GM12878 (cell line): Measurements from ENCODE around the gene BORCS8. TPM values are rescaled to one million over a fixed set of nuclear protein-coding genes. Genes with fewer than 3 reads are reported as not detected.

ENCODE experiments used
- CHD1 ChIP-seq: IDR thresholded peaks from 2 replicates; pipeline ENCODE4 v1.6.1; 2012; ENCODE audit warnings: low read depth, low read length, improper control_type of control experiment
- ESRRA ChIP-seq: IDR thresholded peaks from 2 replicates; pipeline ENCODE4 v1.6.1; 2012; ENCODE audit warnings: mild to moderate bottlenecking, low read length, improper control_type of control experiment
- EZH2 ChIP-seq: IDR thresholded peaks from 2 replicates; pipeline ENCODE4 v1.6.1; 2012; ENCODE audit warnings: low read depth, mild to moderate bottlenecking, control low read depth, inconsistent platforms, low read length, borderline replicate concordance; ENCODE audit not compliant: control insufficient read depth
- FOXK2 ChIP-seq: fragments of 450-650 bp; IDR thresholded peaks from 2 replicates; pipeline ENCODE4 v1.6.1; 2017; ENCODE audit warnings: mild to moderate bottlenecking, moderate library complexity
- IKZF1 ChIP-seq: fragments of 450-650 bp; conservative IDR thresholded peaks from 2 replicates; pipeline ENCODE4 v1.6.1; 2017; ENCODE audit warnings: antibody characterized with exemption, mild to moderate bottlenecking
- IKZF2 ChIP-seq, 2 experiments: fragments of 450-650 bp; IDR thresholded peaks; 2 replicates each; pipeline ENCODE4 v1.6.1; 2017; ENCODE audit warnings: mild to moderate bottlenecking in 2 of 2, moderate library complexity in 2 of 2
- IRF4 ChIP-seq: IDR thresholded peaks from 2 replicates; pipeline ENCODE4 v1.6.1; 2011; ENCODE audit warnings: low read depth, low read length
- POU2F2 ChIP-seq: IDR thresholded peaks from 3 replicates; pipeline ENCODE4 v1.6.1; 2011; ENCODE audit warnings: low read depth, mild to moderate bottlenecking, low read length, borderline replicate concordance
- RAD21 ChIP-seq: IDR thresholded peaks from 2 replicates; pipeline ENCODE4 v1.6.1; 2011; ENCODE audit warnings: mild to moderate bottlenecking, low read depth, low read length, moderate library complexity; ENCODE audit not compliant: insufficient read depth
- SUZ12 ChIP-seq: fragments of 200-600 bp; sonication (generic); IDR thresholded peaks from one replicate; pipeline ENCODE4 v1.6.1; 2018; ENCODE audit warnings: antibody characterized with exemption, mild to moderate bottlenecking; ENCODE audit not compliant: unreplicated experiment
- TAF1 ChIP-seq: IDR thresholded peaks from 2 replicates; pipeline ENCODE4 v1.6.1; 2011; ENCODE audit warnings: mild to moderate bottlenecking, low read depth, low read length, borderline replicate concordance
- YY1 ChIP-seq: IDR thresholded peaks from 2 replicates; pipeline ENCODE4 v1.6.1; 2011; ENCODE audit warnings: low read depth, mild to moderate bottlenecking, low read length
- polyA plus RNA-seq, 11 experiments: library from polyadenylated mRNA; depleted of rRNA in 4 of 11; unstranded in 6 of 11; stranded (reverse) in 5 of 11; fragments of >200 nt; fragmentation: Nextera tagmentation in 4 of 11; fragmentation: Illumina TruSeq in 1 of 11; extraction: Ambion mirVana in 4 of 11; extraction: Trizol in 1 of 11; gene quantifications; 1 replicate in 1 of 11; 2 replicates in 10 of 11; pipeline versions ENCODE4 v1.2.1 to v1.2.3, GENCODE V29; 2011 to 2016; ENCODE audit warnings: inconsistent platforms in 2 of 11, missing spikeins in 2 of 11, low read depth in 1 of 11
- total RNA-seq, 4 experiments: library from RNA; depleted of rRNA in 3 of 4; stranded (reverse); fragments of >200 nt in 3 of 4; fragmentation: Illumina TruSeq in 1 of 4; extraction: Trizol in 1 of 4; gene quantifications; 2 replicates each; pipeline versions ENCODE4 v1.2.1 to v1.2.3, GENCODE V29; 2013 to 2021
- TF ChIP-seq, protein P1 (sequence below): fragments of 450-650 bp; IDR thresholded peaks from 2 replicates; pipeline ENCODE4 v1.6.1; 2017; ENCODE audit warnings: antibody characterized with exemption, mild to moderate bottlenecking, moderate library complexity
- TF ChIP-seq, protein P2 (sequence below): fragments of 450-650 bp; IDR thresholded peaks from 2 replicates; pipeline ENCODE4 v1.6.1; 2017; ENCODE audit warnings: mild to moderate bottlenecking, moderate library complexity

BORCS8 gene
- total and polyA plus RNA-seq, 10 of the 15 experiments (the other 5 are each of a cell fraction or from before 2014, with no cell fraction given): 3.7 to 40.3 (median 23.4) TPM

DNA sequence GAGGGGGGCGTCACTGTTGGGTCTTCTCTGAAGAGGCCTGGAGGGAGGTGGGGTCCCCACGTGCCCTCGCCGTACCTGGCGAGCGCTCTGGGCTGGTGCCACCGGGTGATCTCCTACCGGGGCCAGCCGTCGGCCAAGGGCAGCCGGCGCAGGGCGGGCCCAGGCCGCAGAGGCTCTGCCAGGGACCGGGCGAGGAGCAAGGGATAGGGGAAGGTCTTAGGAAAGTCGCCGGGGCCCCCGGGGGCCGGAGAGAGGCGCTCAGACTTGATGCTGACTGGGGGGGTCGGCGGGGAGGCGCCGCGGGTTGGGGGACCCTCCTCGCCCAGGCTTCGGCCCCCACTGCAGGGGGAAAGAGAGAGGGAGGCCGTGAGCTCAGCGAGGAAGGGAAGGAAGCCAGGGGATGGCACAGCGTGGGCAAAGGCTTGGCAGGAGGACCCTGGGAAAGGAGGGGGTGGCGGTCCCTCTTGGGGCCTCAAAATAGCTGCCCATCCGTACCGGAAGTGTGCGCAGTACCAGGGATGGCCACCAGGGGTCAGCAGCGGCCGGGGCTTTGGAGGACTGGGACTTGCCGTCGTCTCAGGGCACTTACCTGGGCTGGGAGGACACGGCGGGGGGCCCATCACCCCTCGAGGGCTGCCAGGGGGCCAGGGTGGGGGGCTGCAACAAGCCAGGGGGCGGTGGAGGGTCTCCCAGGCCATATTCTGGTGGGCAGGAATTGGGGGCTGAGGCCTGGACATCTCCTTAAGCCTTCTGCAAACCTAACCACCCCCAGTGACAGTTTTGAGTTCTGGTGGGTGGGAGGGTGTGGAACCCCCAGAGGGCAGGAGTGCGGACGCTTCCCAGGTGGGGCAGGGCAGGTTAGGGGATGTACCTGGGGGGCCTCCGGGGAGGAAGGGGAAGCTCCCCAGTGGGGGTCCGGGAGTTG, 46.0 kb downstream of the BORCS8 start (continued):
- TF ChIP-seq, protein P1, sequence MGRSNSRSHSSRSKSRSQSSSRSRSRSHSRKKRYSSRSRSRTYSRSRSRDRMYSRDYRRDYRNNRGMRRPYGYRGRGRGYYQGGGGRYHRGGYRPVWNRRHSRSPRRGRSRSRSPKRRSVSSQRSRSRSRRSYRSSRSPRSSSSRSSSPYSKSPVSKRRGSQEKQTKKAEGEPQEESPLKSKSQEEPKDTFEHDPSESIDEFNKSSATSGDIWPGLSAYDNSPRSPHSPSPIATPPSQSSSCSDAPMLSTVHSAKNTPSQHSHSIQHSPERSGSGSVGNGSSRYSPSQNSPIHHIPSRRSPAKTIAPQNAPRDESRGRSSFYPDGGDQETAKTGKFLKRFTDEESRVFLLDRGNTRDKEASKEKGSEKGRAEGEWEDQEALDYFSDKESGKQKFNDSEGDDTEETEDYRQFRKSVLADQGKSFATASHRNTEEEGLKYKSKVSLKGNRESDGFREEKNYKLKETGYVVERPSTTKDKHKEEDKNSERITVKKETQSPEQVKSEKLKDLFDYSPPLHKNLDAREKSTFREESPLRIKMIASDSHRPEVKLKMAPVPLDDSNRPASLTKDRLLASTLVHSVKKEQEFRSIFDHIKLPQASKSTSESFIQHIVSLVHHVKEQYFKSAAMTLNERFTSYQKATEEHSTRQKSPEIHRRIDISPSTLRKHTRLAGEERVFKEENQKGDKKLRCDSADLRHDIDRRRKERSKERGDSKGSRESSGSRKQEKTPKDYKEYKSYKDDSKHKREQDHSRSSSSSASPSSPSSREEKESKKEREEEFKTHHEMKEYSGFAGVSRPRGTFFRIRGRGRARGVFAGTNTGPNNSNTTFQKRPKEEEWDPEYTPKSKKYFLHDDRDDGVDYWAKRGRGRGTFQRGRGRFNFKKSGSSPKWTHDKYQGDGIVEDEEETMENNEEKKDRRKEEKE: no peak
- TF ChIP-seq IKZF2 (IDR thresholded peaks at IDR 0.05) (no peak), CHD1 (no peak), EZH2 (no peak), IKZF1 (peak; percentile 28; the same call in 1 of the 2 replicates), TAF1 (no peak), YY1 (peak; percentile 78), IRF4 (0 out of 2 replicates have a peak, but pooled peaks have one; percentile 15), FOXK2 (no peak), SUZ12 (no peak), POU2F2 (0 out of 3 replicates have a peak, but pooled peaks have one; percentile 29), ESRRA (0 out of 2 replicates have a peak, but pooled peaks have one; percentile 59), RAD21 (peak; percentile 98)
- TF ChIP-seq, protein P2, sequence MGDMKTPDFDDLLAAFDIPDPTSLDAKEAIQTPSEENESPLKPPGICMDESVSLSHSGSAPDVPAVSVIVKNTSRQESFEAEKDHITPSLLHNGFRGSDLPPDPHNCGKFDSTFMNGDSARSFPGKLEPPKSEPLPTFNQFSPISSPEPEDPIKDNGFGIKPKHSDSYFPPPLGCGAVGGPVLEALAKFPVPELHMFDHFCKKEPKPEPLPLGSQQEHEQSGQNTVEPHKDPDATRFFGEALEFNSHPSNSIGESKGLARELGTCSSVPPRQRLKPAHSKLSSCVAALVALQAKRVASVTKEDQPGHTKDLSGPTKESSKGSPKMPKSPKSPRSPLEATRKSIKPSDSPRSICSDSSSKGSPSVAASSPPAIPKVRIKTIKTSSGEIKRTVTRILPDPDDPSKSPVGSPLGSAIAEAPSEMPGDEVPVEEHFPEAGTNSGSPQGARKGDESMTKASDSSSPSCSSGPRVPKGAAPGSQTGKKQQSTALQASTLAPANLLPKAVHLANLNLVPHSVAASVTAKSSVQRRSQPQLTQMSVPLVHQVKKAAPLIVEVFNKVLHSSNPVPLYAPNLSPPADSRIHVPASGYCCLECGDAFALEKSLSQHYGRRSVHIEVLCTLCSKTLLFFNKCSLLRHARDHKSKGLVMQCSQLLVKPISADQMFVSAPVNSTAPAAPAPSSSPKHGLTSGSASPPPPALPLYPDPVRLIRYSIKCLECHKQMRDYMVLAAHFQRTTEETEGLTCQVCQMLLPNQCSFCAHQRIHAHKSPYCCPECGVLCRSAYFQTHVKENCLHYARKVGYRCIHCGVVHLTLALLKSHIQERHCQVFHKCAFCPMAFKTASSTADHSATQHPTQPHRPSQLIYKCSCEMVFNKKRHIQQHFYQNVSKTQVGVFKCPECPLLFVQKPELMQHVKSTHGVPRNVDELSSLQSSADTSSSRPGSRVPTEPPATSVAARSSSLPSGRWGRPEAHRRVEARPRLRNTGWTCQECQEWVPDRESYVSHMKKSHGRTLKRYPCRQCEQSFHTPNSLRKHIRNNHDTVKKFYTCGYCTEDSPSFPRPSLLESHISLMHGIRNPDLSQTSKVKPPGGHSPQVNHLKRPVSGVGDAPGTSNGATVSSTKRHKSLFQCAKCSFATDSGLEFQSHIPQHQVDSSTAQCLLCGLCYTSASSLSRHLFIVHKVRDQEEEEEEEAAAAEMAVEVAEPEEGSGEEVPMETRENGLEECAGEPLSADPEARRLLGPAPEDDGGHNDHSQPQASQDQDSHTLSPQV: no peak
